IPS DF 19.7 (cell line): ENCODE measurements around the gene RHOU.

Experiments
- DNase-seq: peaks from one replicate; pipeline ENCODE4 v3.0.0-alpha.2; 2013; ENCODE audit warnings: low read depth, low spot score

The RHOU gene

DNA sequence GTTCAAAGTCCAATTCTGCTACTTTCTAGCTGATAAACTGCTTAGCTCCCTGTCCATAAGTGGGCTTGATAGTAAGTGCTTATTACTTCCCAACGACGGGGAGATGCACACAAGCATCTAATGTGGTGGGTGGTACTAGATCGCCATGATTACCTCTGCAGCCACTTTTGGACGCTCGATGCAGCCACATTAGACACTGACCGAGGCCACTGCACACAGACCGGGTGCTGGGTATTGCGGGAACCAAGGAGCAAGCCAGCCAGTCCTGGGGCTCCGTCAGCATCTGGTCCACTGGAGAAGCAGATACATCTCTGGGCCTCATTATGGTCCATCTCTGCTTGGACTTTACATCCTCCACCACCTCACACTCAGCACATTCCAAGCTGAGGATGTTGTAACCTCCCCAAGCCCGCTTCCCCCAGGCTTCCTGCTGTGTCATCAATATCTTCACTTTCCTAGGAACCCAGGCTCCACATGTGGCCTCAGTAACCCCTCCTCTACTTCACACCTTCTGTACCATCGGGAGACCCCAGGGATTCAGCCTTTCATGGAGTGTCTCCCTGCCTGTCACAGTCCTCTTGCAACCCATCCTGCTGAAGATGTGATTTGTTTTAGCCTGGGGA is 48.2 kb downstream of the RHOU start:
- DNase-seq = no peak

- DNase-seq = no peak
Measured at GRCh38 chr1:228784181-228784580, 48.9 kb downstream of the RHOU start.

GRCh38 chr1:228785366-228786330 is 50.4 kb downstream of the RHOU start:
- DNase-seq = no peak

GRCh38 chr1:228786361-228787129 is 51.3 kb downstream of the RHOU start:
- DNase-seq = no peak

DNA sequence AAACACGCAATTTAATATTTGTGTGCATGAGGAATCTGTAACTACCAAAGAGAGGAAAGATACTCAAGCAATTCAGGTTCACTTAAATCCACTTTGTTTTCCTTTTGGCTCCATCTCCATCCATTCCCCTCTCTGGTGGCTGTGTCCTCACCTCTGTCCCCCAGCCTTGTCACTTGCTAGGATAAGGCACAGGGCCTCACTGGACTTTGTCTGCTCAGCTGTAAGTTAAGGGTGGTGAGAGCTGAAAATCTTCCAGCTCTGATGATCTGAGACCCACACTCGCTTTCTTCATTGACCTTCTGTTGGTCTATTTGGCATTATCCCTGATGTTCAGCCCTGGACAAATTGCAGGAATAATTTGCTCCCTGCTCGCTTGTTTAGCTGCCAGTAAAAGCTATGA is 56.5 kb downstream of the RHOU start:
- DNase-seq = no peak

DNA sequence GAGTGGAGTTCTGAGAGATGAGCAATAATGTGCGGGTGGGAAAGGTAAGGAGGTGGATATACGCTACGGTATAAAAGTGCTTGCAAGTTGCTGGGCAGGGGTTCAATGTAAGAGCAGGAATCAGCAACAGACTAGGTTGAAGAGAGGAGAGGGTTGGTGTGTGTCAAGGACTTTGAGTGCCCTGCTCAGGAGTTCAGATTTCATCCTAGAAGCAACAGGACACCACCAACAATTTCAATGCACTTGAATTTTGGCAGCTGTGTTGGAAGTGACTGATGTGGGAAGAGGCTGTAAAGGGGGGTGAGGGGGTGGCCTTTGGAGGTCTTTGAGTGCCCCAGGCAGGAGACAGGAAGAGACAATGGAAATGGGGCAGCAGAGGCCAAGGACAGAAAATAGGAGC is 57.3 kb downstream of the RHOU start:
- DNase-seq = no peak

GRCh38 chr1:228793032-228793431 is 57.8 kb downstream of the RHOU start:
- no peak for DNase-seq

- DNase-seq = no peak
Measured at GRCh38 chr1:228794173-228794572, 58.9 kb downstream of the RHOU start.

DNA sequence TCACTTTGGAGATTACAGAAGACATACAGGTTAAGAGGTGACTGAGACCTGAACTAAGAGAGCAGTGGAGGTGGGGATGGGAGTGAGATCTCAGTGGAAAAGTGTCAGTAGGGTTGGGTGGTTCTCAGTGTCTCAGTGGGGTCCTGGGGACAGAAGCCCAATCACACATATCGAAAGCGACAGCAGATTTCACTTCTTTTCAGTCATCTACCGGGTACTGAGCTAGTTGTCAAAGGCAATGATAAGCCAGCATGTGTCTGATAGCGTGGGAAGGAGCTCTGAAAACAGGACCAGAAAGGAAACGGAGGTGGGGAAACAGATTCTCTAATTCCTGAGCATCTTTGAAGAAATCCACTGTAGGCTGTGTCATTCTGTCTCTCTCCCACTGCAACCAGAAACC is 59.5 kb downstream of the RHOU start:
- DNase-seq = no peak

GRCh38 chr1:228795596-228795995 is 60.3 kb downstream of the RHOU start:
- DNase-seq = no peak
